Thyroid gland (tissue), 4 donors: ENCODE results near the gene SRGAP1.
A peak's percentile ranks its signal among the peaks of the same experiment; 100 is the strongest.

Source experiments
- POLR2A ChIP-seq, 2 donors: fragments of 450-650 bp; IDR thresholded peaks; one replicate each; pipeline ENCODE4 v1.6.1; 2017; ENCODE audit warnings: antibody characterized with exemption in 2 of 2, mild to moderate bottlenecking in 2 of 2, moderate library complexity in 1 of 2
- TF ChIP-seq, protein P1 (sequence below), 6 experiments: fragments of 200-600 bp in 3 of 6; fragments of 450-650 bp in 3 of 6; sonication (generic) in 3 of 6; IDR thresholded peaks; one replicate each; pipeline ENCODE4 v1.5.1; 2016 to 2019; ENCODE audit warnings: antibody characterized with exemption in 6 of 6, mild to moderate bottlenecking in 2 of 6, inconsistent platforms in 1 of 6, moderate library complexity in 1 of 6

DNA sequence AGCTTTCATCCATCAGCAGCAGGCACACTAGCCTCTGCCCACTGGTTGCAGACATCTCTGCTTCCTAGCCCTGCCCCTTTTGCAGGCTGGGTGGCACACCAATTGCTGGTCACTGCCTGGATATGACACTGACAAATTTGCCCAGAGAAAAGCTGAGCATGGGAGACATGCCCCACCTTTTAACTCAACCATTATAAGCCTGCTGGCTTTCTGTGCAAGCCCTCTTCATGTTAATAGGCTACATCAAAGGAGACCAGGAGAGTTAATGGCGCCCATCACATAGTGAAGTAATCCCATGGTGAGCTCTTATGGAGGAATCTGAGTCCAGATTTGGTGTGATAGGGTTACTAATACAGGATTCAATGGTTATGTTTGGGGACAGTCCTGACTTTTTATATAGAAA, 238.4 kb downstream of the SRGAP1 start:
- TF ChIP-seq, protein P1, sequence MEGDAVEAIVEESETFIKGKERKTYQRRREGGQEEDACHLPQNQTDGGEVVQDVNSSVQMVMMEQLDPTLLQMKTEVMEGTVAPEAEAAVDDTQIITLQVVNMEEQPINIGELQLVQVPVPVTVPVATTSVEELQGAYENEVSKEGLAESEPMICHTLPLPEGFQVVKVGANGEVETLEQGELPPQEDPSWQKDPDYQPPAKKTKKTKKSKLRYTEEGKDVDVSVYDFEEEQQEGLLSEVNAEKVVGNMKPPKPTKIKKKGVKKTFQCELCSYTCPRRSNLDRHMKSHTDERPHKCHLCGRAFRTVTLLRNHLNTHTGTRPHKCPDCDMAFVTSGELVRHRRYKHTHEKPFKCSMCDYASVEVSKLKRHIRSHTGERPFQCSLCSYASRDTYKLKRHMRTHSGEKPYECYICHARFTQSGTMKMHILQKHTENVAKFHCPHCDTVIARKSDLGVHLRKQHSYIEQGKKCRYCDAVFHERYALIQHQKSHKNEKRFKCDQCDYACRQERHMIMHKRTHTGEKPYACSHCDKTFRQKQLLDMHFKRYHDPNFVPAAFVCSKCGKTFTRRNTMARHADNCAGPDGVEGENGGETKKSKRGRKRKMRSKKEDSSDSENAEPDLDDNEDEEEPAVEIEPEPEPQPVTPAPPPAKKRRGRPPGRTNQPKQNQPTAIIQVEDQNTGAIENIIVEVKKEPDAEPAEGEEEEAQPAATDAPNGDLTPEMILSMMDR (IDR thresholded peaks at IDR 0.05): no peak
- TF ChIP-seq POLR2A (IDR thresholded peaks at IDR 0.05): peak in 1 of 2 donors; percentile 0
